Measurements from ENCODE around the gene DAO.
"Not testable (repeated sequence)": the region's sequence is repeated elsewhere in the genome, so short reads cannot be mapped to it uniquely, and the experiment has no call there.

Gene DAO

GRCh38 chr12:108850854-108851573 is 28.9 kb upstream of the DAO start:
- DNase-seq = peak; percentile 64

GRCh38 chr12:108852674-108853309 is 27.1 kb upstream of the DAO start:
- DNase-seq = no peak

GRCh38 chr12:108853426-108853825 is 26.5 kb upstream of the DAO start:
- no peak for DNase-seq

GRCh38 chr12:108853981-108854446 is 25.9 kb upstream of the DAO start:
- DNase-seq = no peak

- peak; percentile 23 for DNase-seq
These were observed 25.2 kb upstream of the DAO start for GRCh38 chr12:108854451-108855283.

GRCh38 chr12:108855284-108856169 is 24.4 kb upstream of the DAO start:
- DNase-seq = no peak

GRCh38 chr12:108856170-108856427 is 23.8 kb upstream of the DAO start:
- DNase-seq = no peak

- peak; percentile 61 for DNase-seq
These were observed 23.3 kb upstream of the DAO start for GRCh38 chr12:108856428-108857157.

- DNase-seq = no peak
These were observed 22.8 kb upstream of the DAO start for GRCh38 chr12:108857158-108857407.

- no peak for DNase-seq
These were observed 21.4 kb upstream of the DAO start for GRCh38 chr12:108858311-108859074.

GRCh38 chr12:108859141-108859922 is 20.6 kb upstream of the DAO start:
- DNase-seq = not testable (repeated sequence)

GRCh38 chr12:108859923-108860291 is 20.0 kb upstream of the DAO start:
- no peak for DNase-seq

- DNase-seq = no peak
These were observed 19.4 kb upstream of the DAO start for GRCh38 chr12:108860443-108860842.

GRCh38 chr12:108861878-108862587 is 17.9 kb upstream of the DAO start:
- DNase-seq = peak; percentile 61

- DNase-seq = no peak
These were observed 17.3 kb upstream of the DAO start for GRCh38 chr12:108862588-108862959.

- DNase-seq = no peak
These were observed 14.7 kb upstream of the DAO start for GRCh38 chr12:108865169-108865568.

GRCh38 chr12:108866083-108866482 is 13.8 kb upstream of the DAO start:
- DNase-seq = peak; percentile 8

- no peak for DNase-seq
These were observed 11.1 kb upstream of the DAO start for GRCh38 chr12:108868781-108869180.

GRCh38 chr12:108875280-108875679 is 4.6 kb upstream of the DAO start:
- no peak for DNase-seq

GRCh38 chr12:108875682-108876361 is 4.1 kb upstream of the DAO start:
- no peak for DNase-seq

Measured in CD4-positive, alpha-beta T cell treated with Interferon gamma for 1 hour (primary cell).